ENCODE results near the gene MEA1. TPM values are rescaled to one million over a fixed set of nuclear protein-coding genes. Genes with fewer than 3 reads are reported as not detected.

MEA1 gene
- total RNA-seq, 5 donors from 2014 or later (not counting 1 experiment from before 2014, with no cell fraction given): 20.5 to 38.7 (median 34.0) TPM

DNA sequence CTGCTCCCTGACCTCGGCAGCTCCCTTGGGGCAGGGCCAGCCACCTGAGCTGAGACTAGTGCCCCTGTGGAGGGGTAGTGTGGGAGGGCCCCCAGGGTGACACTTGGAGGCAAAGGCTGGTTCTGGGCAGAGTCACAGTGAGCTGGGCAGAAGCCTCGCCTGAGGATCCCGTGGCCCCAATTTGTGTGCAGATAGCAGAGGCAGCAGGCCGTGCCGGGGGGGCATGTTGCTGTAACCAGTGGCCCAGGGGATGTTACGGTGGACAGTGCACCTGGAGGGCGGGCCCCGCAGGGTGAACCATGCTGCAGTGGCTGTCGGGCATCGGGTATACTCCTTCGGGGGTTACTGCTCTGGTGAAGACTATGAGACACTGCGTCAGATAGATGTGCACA, 3.2 kb upstream of the MEA1 start:
- no peak for ATAC-seq (replicated peaks in 1 of 4)
- Histone ChIP-seq H3K27me3 (replicated peaks in 1 of 2; ENCODE audit: control insufficient read depth in 2 of 2, extremely low read depth in 1 of 2, insufficient read depth in 2 of 2, low read length in 1 of 2) (no peaks in the 10 kb centered on the region), H3K4me1 (ENCODE audit: control insufficient read depth in 1 of 2, extremely low read depth in 1 of 2, insufficient read depth in 2 of 2, low read length in 2 of 2) (peaks cover 17 to 53% of the 10 kb centered on the region in 2 experiments), H3K27ac (ENCODE audit: low read length) (no peak overlapping the region), H3K36me3 (ENCODE audit: control insufficient read depth in 2 of 2, extremely low read depth in 1 of 2, insufficient read depth in 1 of 2, low read length in 1 of 2) (peaks cover 10 to 32% of the 10 kb centered on the region in 2 donors), H3K9me3 (no peaks in the 10 kb centered on the region), H3K4me3 (ENCODE audit: control insufficient read depth in 1 of 2, extremely low read depth in 1 of 2, low read length in 1 of 2) (no peak overlapping the region)
- no peak overlapping the region for H3K27ac Mint-ChIP-seq
- H3K9me3 Mint-ChIP-seq: no peaks in the 10 kb centered on the region
- H3K4me3 Mint-ChIP-seq: no peak overlapping the region
- H3K27me3 Mint-ChIP-seq: no peaks in the 10 kb centered on the region
- CTCF ChIA-PET: no interaction called here
- POLR2A ChIA-PET: interaction anchor here in 1 of 2 donors (0.6 to 1.0 kb wide), 3 partner anchors 445 to 622 kb away, joined by 3 to 6 read pairs (median 4); partner anchors contain the start of gene UBR2
- WGBS (ENCODE audit: insufficient coverage): 96% methylated on average over 12 of the region's 12 CpGs
- no peak for DNase-seq
- H3K36me3 Mint-ChIP-seq: peaks cover 19% of the 10 kb centered on the region
- H3K4me1 Mint-ChIP-seq: peaks cover 50 to 66% (median 62%) of the 10 kb centered on the region in 3 donors

DNA sequence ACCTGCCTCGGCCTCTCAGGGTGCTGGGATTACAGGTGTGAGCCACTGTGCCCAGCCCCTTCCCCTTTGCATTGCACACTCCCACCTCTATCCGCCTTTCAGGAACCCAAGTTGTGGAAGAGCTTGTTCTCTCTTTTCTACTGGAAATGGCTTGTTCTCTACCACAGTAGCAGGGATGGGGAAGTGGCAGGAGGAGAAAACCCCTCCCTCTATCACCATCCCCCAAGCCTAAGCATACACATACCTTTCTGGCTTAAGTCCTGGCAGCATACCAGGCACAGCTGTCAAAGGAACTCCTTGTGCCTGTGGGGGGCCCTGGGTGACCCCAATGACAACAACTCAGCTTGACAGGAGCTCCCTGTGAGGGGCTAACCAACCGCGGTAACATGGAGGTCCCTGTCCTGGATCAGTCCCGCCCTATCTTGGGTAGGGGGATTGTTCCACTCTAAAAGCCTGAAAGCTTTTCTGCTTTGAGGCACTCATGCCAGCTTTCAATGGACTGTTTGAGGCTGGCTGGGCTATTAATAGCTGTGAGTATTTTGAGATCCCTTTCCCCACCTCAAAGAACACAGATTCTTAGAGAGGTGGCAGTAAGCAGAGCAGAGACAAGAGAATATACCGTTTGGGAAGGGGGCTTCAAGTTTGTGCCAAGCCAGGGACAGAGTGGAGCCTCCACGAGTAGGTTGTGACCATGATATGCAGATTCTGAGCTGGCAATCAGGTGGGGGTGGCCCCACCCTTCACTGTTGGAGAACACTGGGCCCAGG, 2.6 kb upstream of the MEA1 start:
- ChIA-PET POLR2A (interaction anchor here in 1 of 2 donors (1.0 kb wide), 1 partner anchor 452 kb away, joined by 3 read pairs; the partner anchor contains the start of gene UBR2), CTCF (interaction anchor here (0.7 to 1.1 kb wide), 2 partner anchors 32 to 104 kb away, joined by 3 read pairs; partner anchors contain the start of gene PPP2R5D (in 1 of the 2))
- Mint-ChIP-seq H3K4me3 (peak overlapping the region; percentile 28 to 61 (median 46)), H3K27me3 (no peaks in the 10 kb centered on the region), H3K27ac (peak overlapping the region; percentile 19 to 28), H3K4me1 (peaks cover 56 to 70% (median 66%) of the 10 kb centered on the region in 3 donors), H3K36me3 (peaks cover 19% of the 10 kb centered on the region), H3K9me3 (no peaks in the 10 kb centered on the region)
- no peak overlapping the region for H3K27ac ChIP-seq (ENCODE audit: low read length)
- DNase-seq (no peak), ATAC-seq (replicated peaks in 1 of 4) (no peak)
- WGBS (ENCODE audit: insufficient coverage): 66% methylated on average over 2 of the region's 7 CpGs
- H3K36me3 ChIP-seq (ENCODE audit: control insufficient read depth in 2 of 2, extremely low read depth in 1 of 2, insufficient read depth in 1 of 2, low read length in 1 of 2): peaks cover 15 to 36% of the 10 kb centered on the region in 2 donors
- peaks cover 17 to 55% of the 10 kb centered on the region in 2 experiments for H3K4me1 ChIP-seq (ENCODE audit: control insufficient read depth in 1 of 2, extremely low read depth in 1 of 2, insufficient read depth in 2 of 2, low read length in 2 of 2)
- no peak overlapping the region for H3K4me3 ChIP-seq (ENCODE audit: control insufficient read depth in 1 of 2, extremely low read depth in 1 of 2, low read length in 1 of 2)
- H3K9me3 ChIP-seq: no peaks in the 10 kb centered on the region
- no peaks in the 10 kb centered on the region for H3K27me3 ChIP-seq (replicated peaks in 1 of 2; ENCODE audit: control insufficient read depth in 2 of 2, extremely low read depth in 1 of 2, insufficient read depth in 2 of 2, low read length in 1 of 2)

DNA sequence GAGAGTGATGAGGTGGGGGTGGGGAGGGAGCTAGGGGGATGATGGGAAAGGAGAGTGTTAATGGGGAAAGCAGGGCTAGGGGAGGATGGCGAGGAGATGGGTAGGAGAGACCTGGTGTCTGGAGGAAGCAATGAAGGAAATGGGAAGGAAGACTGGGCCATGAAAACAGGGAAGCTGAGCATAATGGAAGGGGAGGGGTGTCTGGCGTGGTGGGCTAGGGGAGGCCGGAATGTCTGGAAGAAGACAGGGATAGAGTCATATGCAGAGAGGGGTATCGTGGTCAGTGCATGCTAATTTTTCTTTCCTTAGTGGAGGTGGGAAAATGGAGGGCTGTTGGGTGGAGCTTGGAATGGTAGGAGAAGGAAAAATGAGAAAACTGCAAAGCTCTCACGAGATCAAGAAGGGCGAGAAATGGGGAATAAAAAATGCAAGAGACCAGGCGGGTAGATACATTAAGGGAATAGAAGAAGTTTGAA, 726 bp upstream of the MEA1 start:
- no peaks in the 10 kb centered on the region for H3K9me3 Mint-ChIP-seq

DNA sequence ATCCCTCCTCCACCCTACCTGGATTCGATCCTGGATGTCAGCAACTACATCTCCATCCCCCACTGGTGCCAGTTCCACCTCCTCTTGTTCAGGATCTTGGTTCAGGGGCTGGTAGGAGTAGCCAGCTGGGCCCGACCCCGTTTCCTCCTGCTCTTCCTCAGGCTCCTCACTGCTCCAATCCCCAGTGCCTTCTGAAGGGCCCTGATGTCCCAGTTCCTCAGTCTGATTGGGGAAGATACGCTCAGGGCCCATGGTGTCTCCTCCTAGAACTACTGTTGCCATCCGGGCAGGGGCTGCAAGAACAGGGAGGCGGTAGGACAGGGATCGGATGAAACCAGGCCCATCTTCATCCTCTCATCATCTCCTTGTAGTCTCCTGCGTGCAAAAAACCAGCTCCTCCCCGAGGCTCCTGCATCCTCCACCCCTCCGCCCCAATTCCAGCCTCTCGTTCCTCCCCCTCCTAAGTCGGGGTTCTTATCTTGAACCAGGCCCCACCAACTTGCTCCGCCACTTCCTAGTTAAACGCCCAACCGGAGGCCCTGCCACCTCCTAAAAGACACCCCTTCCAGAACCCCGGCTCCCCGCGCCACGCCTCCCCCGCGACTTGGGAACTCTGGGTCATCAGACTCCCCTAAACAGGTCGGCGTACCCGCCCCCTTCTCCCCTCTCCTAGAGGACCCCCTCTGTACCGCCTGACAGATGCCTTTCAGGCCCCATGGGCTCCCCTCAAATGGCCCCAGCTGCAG, 476 bp downstream of the MEA1 start:
- Mint-ChIP-seq H3K4me1 (peaks cover 58 to 69% (median 62%) of the 10 kb centered on the region in 3 donors), H3K36me3 (peaks cover 22% of the 10 kb centered on the region), H3K9me3 (no peaks in the 10 kb centered on the region), H3K27ac (peak overlapping the region; percentile 91), H3K27me3 (no peaks in the 10 kb centered on the region), H3K4me3 (peak overlapping the region; percentile 93 to 95 (median 94))
- DNase-seq (peak in 1 of 35 experiments; percentile 3), ATAC-seq (replicated peaks in 1 of 4) (peak in 1 of 4 experiments; percentile 25)
- 3% methylated on average over 19 of the region's 25 CpGs for WGBS (ENCODE audit: insufficient coverage)
- POLR2A ChIA-PET: interaction anchor here (0.6 to 1.6 kb wide), 9 partner anchors 8 to 267 kb away, joined by 4 to 15 read pairs (median 6); partner anchors contain the start of genes CNPY3 (in 1 of the 2), CUL7 (in 1 of the 2), KLC4 (in 1 of the 2) and MRPL2 (in 1 of the 2)
- H3K4me3 ChIP-seq (ENCODE audit: control insufficient read depth in 1 of 2, extremely low read depth in 1 of 2, low read length in 1 of 2): peak overlapping the region; percentile 48 to 68
- H3K27me3 ChIP-seq (replicated peaks in 1 of 2; ENCODE audit: control insufficient read depth in 2 of 2, extremely low read depth in 1 of 2, insufficient read depth in 2 of 2, low read length in 1 of 2): no peaks in the 10 kb centered on the region
- H3K36me3 ChIP-seq (ENCODE audit: control insufficient read depth in 2 of 2, extremely low read depth in 1 of 2, insufficient read depth in 1 of 2, low read length in 1 of 2): peaks cover 11 to 51% of the 10 kb centered on the region in 2 donors
- peaks cover 14 to 46% of the 10 kb centered on the region in 2 experiments for H3K4me1 ChIP-seq (ENCODE audit: control insufficient read depth in 1 of 2, extremely low read depth in 1 of 2, insufficient read depth in 2 of 2, low read length in 2 of 2)
- CTCF ChIA-PET: interaction anchor here (0.6 to 2.9 kb wide), 8 partner anchors 29 to 151 kb away, joined by 3 to 22 read pairs (median 5); partner anchors contain the start of genes CNPY3 (in 1 of the 2), KLC4 (in 1 of the 2), MRPL2 (in 1 of the 2) and PEX6 (in 1 of the 2)
- H3K9me3 ChIP-seq: no peaks in the 10 kb centered on the region
- peak overlapping the region; percentile 40 for H3K27ac ChIP-seq (ENCODE audit: low read length)

More for the DNA sequence above, 726 bp upstream of the MEA1 start:
- no peaks in the 10 kb centered on the region for H3K9me3 ChIP-seq
- ChIA-PET CTCF (interaction anchor here (0.6 to 2.9 kb wide), 14 partner anchors 9 to 1285 kb away, joined by 3 to 22 read pairs (median 5); partner anchors contain the start of genes CNPY3 (in 1 of the 2), CUL7 (in 1 of the 2), KLC4 (in 1 of the 2) and MRPL2 (in 1 of the 2)), POLR2A (interaction anchor here (0.6 to 1.6 kb wide), 12 partner anchors 10 to 269 kb away, joined by 3 to 15 read pairs (median 6); partner anchors contain the start of genes CNPY3 (in 2 of the 2), CUL7 (in 2 of the 2), PEX6 (in 2 of the 2) and BICRAL (in 1 of the 2))
- peak overlapping the region; percentile 68 for H3K4me3 ChIP-seq (ENCODE audit: control insufficient read depth in 1 of 2, extremely low read depth in 1 of 2, low read length in 1 of 2)
- no peaks in the 10 kb centered on the region for H3K27me3 ChIP-seq (replicated peaks in 1 of 2; ENCODE audit: control insufficient read depth in 2 of 2, extremely low read depth in 1 of 2, insufficient read depth in 2 of 2, low read length in 1 of 2)
- WGBS (ENCODE audit: insufficient coverage): 3% methylated on average over 6 of the region's 7 CpGs
- DNase-seq (no peak), ATAC-seq (replicated peaks in 1 of 4) (no peak)
- Mint-ChIP-seq H3K36me3 (peaks cover 27% of the 10 kb centered on the region), H3K4me1 (peaks cover 58 to 69% (median 62%) of the 10 kb centered on the region in 3 donors), H3K4me3 (peak overlapping the region; percentile 93 to 95 (median 94)), H3K27ac (peak overlapping the region; percentile 91), H3K27me3 (no peaks in the 10 kb centered on the region)
- no peak overlapping the region for H3K27ac ChIP-seq (ENCODE audit: low read length)
- peaks cover 15 to 49% of the 10 kb centered on the region in 2 donors for H3K36me3 ChIP-seq (ENCODE audit: control insufficient read depth in 2 of 2, extremely low read depth in 1 of 2, insufficient read depth in 1 of 2, low read length in 1 of 2)
- peaks cover 14 to 46% of the 10 kb centered on the region in 2 experiments for H3K4me1 ChIP-seq (ENCODE audit: control insufficient read depth in 1 of 2, extremely low read depth in 1 of 2, insufficient read depth in 2 of 2, low read length in 2 of 2)

DNA sequence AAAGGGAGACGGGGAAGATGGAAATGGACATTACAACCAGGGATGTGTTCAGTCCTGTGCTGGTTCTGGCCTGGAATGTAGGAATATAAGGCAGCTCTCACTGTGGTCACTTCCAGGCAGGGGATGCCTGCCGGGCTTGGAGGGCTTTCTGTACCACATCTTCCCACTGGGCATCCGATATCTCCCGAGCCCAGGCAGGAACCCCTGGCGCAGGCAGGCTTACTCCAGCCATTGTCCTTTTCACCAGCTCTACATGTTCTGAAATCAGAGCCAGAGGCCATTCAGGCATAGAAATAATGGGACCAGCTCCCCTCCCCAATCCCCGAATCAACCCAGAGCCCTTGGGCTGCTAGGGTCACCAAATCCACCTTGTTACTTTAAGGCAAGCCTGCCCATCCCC, 1.4 kb downstream of the MEA1 start:
- Histone ChIP-seq H3K4me3 (ENCODE audit: control insufficient read depth in 1 of 2, extremely low read depth in 1 of 2, low read length in 1 of 2) (no peak overlapping the region), H3K27ac (ENCODE audit: low read length) (no peak overlapping the region), H3K9me3 (no peaks in the 10 kb centered on the region), H3K36me3 (ENCODE audit: control insufficient read depth in 2 of 2, extremely low read depth in 1 of 2, insufficient read depth in 1 of 2, low read length in 1 of 2) (peaks cover 10 to 51% of the 10 kb centered on the region in 2 donors), H3K27me3 (replicated peaks in 1 of 2; ENCODE audit: control insufficient read depth in 2 of 2, extremely low read depth in 1 of 2, insufficient read depth in 2 of 2, low read length in 1 of 2) (no peaks in the 10 kb centered on the region), H3K4me1 (ENCODE audit: control insufficient read depth in 1 of 2, extremely low read depth in 1 of 2, insufficient read depth in 2 of 2, low read length in 2 of 2) (peaks cover 14 to 46% of the 10 kb centered on the region in 2 experiments)
- Mint-ChIP-seq H3K4me3 (peak overlapping the region; percentile 93 to 95 (median 94)), H3K36me3 (peaks cover 17% of the 10 kb centered on the region), H3K9me3 (no peaks in the 10 kb centered on the region), H3K4me1 (peaks cover 51 to 61% (median 58%) of the 10 kb centered on the region in 3 donors), H3K27me3 (no peaks in the 10 kb centered on the region), H3K27ac (peak overlapping the region; percentile 91)
- CTCF ChIA-PET: interaction anchor here in 1 of 2 donors (1.1 to 2.9 kb wide), 2 partner anchors 34 to 83 kb away, joined by 5 to 22 read pairs; partner anchors contain the start of genes CNPY3 and PEX6
- DNase-seq: no peak
- POLR2A ChIA-PET: no interaction called here
- ATAC-seq (replicated peaks in 1 of 4): no peak
- WGBS (ENCODE audit: insufficient coverage): 90% methylated on average over 6 of the region's 6 CpGs

Data from T-cell (primary cell).